ENCODE results near the gene NUP35. TPM values are rescaled to one million over a fixed set of nuclear protein-coding genes. Genes with fewer than 3 reads are reported as not detected.

NUP35 gene
- total RNA-seq, 3 donors from 2014 or later: 11.5 to 32.8 (median 29.5) TPM

- TF ChIP-seq CTCF (IDR thresholded peaks at IDR 0.05) (no peak), POLR2A (IDR thresholded peaks at IDR 0.05) (no peak), POLR2AphosphoS5 (IDR thresholded peaks at IDR 0.05) (no peak)
- no peaks in the 10 kb centered on the region for H3K9me3 ChIP-seq
- DNase-seq (ENCODE audit: low spot score in 2 of 2): no peak
- no peaks in the 10 kb centered on the region for H3K27me3 ChIP-seq
- no peaks in the 10 kb centered on the region for H3K4me1 ChIP-seq
- no peak overlapping the region for H3K27ac ChIP-seq
- intact Hi-C loops (cut with DNase I; ENCODE audit: low total_unique reads): no loop called here
- no peak overlapping the region for H3K4me3 ChIP-seq
- no peaks in the 10 kb centered on the region for H3K36me3 ChIP-seq
Observed at GRCh38 chr2:183093857-183094657, 30.2 kb upstream of the NUP35 start.

- no peaks in the 10 kb centered on the region for H3K4me1 ChIP-seq
- H3K4me3 ChIP-seq: no peak overlapping the region
- no peak for TF ChIP-seq CTCF (IDR thresholded peaks at IDR 0.05)
- TF ChIP-seq POLR2A (IDR thresholded peaks at IDR 0.05): no peak
- TF ChIP-seq POLR2AphosphoS5 (IDR thresholded peaks at IDR 0.05): no peak
- H3K27me3 ChIP-seq: no peaks in the 10 kb centered on the region
- no peak overlapping the region for H3K27ac ChIP-seq
- no peaks in the 10 kb centered on the region for H3K9me3 ChIP-seq
- intact Hi-C loops (cut with DNase I; ENCODE audit: low total_unique reads): no loop called here
- H3K36me3 ChIP-seq: no peaks in the 10 kb centered on the region
- no peak for DNase-seq (ENCODE audit: low spot score in 2 of 2)
Observed at GRCh38 chr2:183105402-183106134, 18.7 kb upstream of the NUP35 start.

GRCh38 chr2:183112577-183112976 is 11.7 kb upstream of the NUP35 start:
- no peak for TF ChIP-seq POLR2A (IDR thresholded peaks at IDR 0.05)
- no peak for TF ChIP-seq POLR2AphosphoS5 (IDR thresholded peaks at IDR 0.05)
- no peak for TF ChIP-seq CTCF (IDR thresholded peaks at IDR 0.05)
- H3K9me3 ChIP-seq: no peaks in the 10 kb centered on the region
- no peaks in the 10 kb centered on the region for H3K36me3 ChIP-seq
- intact Hi-C loops (cut with DNase I; ENCODE audit: low total_unique reads): no loop called here
- no peaks in the 10 kb centered on the region for H3K27me3 ChIP-seq
- no peak overlapping the region for H3K4me3 ChIP-seq
- H3K4me1 ChIP-seq: no peaks in the 10 kb centered on the region
- DNase-seq (ENCODE audit: low spot score in 2 of 2): no peak
- no peak overlapping the region for H3K27ac ChIP-seq

- no peak for DNase-seq (ENCODE audit: low spot score in 2 of 2)
- Histone ChIP-seq H3K27ac (no peak overlapping the region), H3K27me3 (no peaks in the 10 kb centered on the region), H3K36me3 (no peaks in the 10 kb centered on the region), H3K9me3 (no peaks in the 10 kb centered on the region), H3K4me1 (no peaks in the 10 kb centered on the region), H3K4me3 (no peak overlapping the region)
- no peak for TF ChIP-seq CTCF (IDR thresholded peaks at IDR 0.05)
- TF ChIP-seq POLR2A (IDR thresholded peaks at IDR 0.05): no peak
- TF ChIP-seq POLR2AphosphoS5 (IDR thresholded peaks at IDR 0.05): no peak
- intact Hi-C loops (cut with DNase I; ENCODE audit: low total_unique reads): no loop called here
Observed at GRCh38 chr2:183113630-183114029, 10.6 kb upstream of the NUP35 start.

GRCh38 chr2:183117226-183117625 is 7.0 kb upstream of the NUP35 start:
- H3K9me3 ChIP-seq: no peaks in the 10 kb centered on the region
- H3K36me3 ChIP-seq: no peaks in the 10 kb centered on the region
- H3K27ac ChIP-seq: no peak overlapping the region
- no peak overlapping the region for H3K4me3 ChIP-seq
- intact Hi-C loops (cut with DNase I; ENCODE audit: low total_unique reads): no loop called here
- no peaks in the 10 kb centered on the region for H3K27me3 ChIP-seq
- no peak for DNase-seq (ENCODE audit: low spot score in 2 of 2)
- H3K4me1 ChIP-seq: no peaks in the 10 kb centered on the region
- TF ChIP-seq POLR2A (IDR thresholded peaks at IDR 0.05) (no peak), CTCF (IDR thresholded peaks at IDR 0.05) (no peak), POLR2AphosphoS5 (IDR thresholded peaks at IDR 0.05) (no peak)
